HepG2 (cell line): ENCODE measurements around the gene ABCG5. TPM values are rescaled to one million over a fixed set of nuclear protein-coding genes. Genes with fewer than 3 reads are reported as not detected.

Experiments used
- ATAC-seq: fragments of 200-7000 bp; cut with Tn5 transposase; 3 replicates; pipeline ENCODE4 v1.9.1; 2020; ENCODE audit warnings: mild to moderate bottlenecking, moderate library complexity
- BruUV-seq: library from RNA; stranded (reverse); fragments of 400-500 nt; replicated peaks from 2 replicates; lab custom pipeline; 2021; lab: Mats Ljungman, UMichigan
- CTCF ChIA-PET: fragments of 300-600 bp; formaldehyde crosslinking; extraction: SDS; loops from one replicate; lab custom pipeline; 2021; ENCODE audit warnings: low total read pairs, inconsistent platforms, low intra/inter-chr PET ratio; lab: Yijun Ruan, JAX
- POLR2A ChIA-PET: fragments of 350-600 bp; sonication (Branson Sonifier 250); formaldehyde crosslinking; loops from one replicate; lab custom pipeline; 2020; ENCODE audit warnings: antibody characterized with exemption, inconsistent platforms; lab: Yijun Ruan, JAX
- DNase-seq: peaks from one replicate; pipeline ENCODE4 v3.0.0-alpha.2; 2015; ENCODE audit warnings: low spot score
- FAIRE-seq: peaks from 3 replicates; lab custom pipeline; 2011; peaks lifted over from hg19 to GRCh38; lab: Jason Lieb, UNC
- H2AFZ ChIP-seq: one replicate; pipeline ENCODE4 v1.6.1; 2011; ENCODE audit warnings: low read length, inconsistent platforms
- H3K27ac ChIP-seq: fragments of 300-600 bp; 3 replicates; pipeline ENCODE4 v1.8.0; 2011; ENCODE audit warnings: mixed run types, mild to moderate bottlenecking, mixed read lengths, low read length, inconsistent platforms; ENCODE audit not compliant: insufficient read depth; ENCODE audit errors: extremely low read length
- H3K27me3 ChIP-seq, 2 experiments: fragments of 200-600 bp in 1 of 2; 2 replicates in 1 of 2; 3 replicates in 1 of 2; pipeline versions ENCODE4 v1.6.0 to v1.8.0; 2011; ENCODE audit warnings: low read length in 2 of 2, mild to moderate bottlenecking in 2 of 2, moderate library complexity in 2 of 2, inconsistent platforms in 1 of 2; ENCODE audit not compliant: insufficient read depth in 2 of 2, control insufficient read depth in 1 of 2
- H3K36me3 ChIP-seq, 2 experiments: fragments of 200-600 bp in 1 of 2; replicated peaks in 1 of 2; 2 replicates in 1 of 2; 3 replicates in 1 of 2; pipeline versions ENCODE4 v1.5.1 to v1.8.0; 2011; ENCODE audit warnings: low read length in 2 of 2, inconsistent platforms in 1 of 2; ENCODE audit not compliant: insufficient read depth in 2 of 2, control insufficient read depth in 1 of 2
- H3K4me1 ChIP-seq: 2 replicates; pipeline ENCODE4 v1.5.1; 2012; ENCODE audit warnings: low read length, inconsistent platforms; ENCODE audit not compliant: insufficient read depth
- H3K4me2 ChIP-seq: 2 replicates; pipeline ENCODE4 v1.6.0; 2011; ENCODE audit warnings: low read depth, low read length, inconsistent platforms
- H3K4me3 ChIP-seq, 3 experiments: fragments of 200-600 bp in 1 of 3; sonication (generic), shearing (Covaris generic) in 1 of 3; replicated peaks in 1 of 3; 2 replicates each; pipeline ENCODE4 v1.5.1; 2011 to 2016; ENCODE audit warnings: low read length in 3 of 3, inconsistent platforms in 2 of 3, low read depth in 2 of 3, mild to moderate bottlenecking in 2 of 3, control low read depth in 1 of 3, mixed read lengths in 1 of 3; ENCODE audit not compliant: insufficient read depth in 1 of 3
- H3K79me2 ChIP-seq: one replicate; pipeline ENCODE4 v1.6.1; 2011; ENCODE audit warnings: low read length, inconsistent platforms; ENCODE audit not compliant: insufficient read depth
- H3K9ac ChIP-seq: 2 replicates; pipeline ENCODE4 v1.6.0; 2011; ENCODE audit warnings: mild to moderate bottlenecking, low read depth, low read length, inconsistent platforms; ENCODE audit not compliant: insufficient read depth
- H3K9me3 ChIP-seq: 2 replicates; pipeline ENCODE4 v1.5.1; 2012; ENCODE audit warnings: mild to moderate bottlenecking, low read length
- H4K20me1 ChIP-seq: 2 replicates; pipeline ENCODE4 v1.6.0; 2011; ENCODE audit warnings: inconsistent platforms, mild to moderate bottlenecking, low read length, moderate library complexity; ENCODE audit not compliant: insufficient read depth
- ARID4A ChIP-seq: sonication (generic); formaldehyde crosslinking; IDR thresholded peaks from 2 replicates; pipeline ENCODE4 v1.5.0; 2020; ENCODE audit warnings: mild to moderate bottlenecking, missing genetic modification reagents, borderline replicate concordance
- BRD4 ChIP-seq: sonication (generic); formaldehyde crosslinking; IDR thresholded peaks from 2 replicates; pipeline ENCODE4 v1.4.0; 2020; ENCODE audit warnings: missing genetic modification reagents
- PHF8 ChIP-seq: sonication (generic); formaldehyde crosslinking; IDR thresholded peaks from 2 replicates; pipeline ENCODE4 v1.5.0; 2020; ENCODE audit warnings: missing genetic modification reagents
- PRDM10 ChIP-seq: sonication (generic); formaldehyde crosslinking; IDR thresholded peaks from 2 replicates; pipeline ENCODE4 v1.4.0; 2020; ENCODE audit warnings: low read depth, missing genetic modification reagents
- RELA ChIP-seq: sonication (generic); formaldehyde crosslinking; IDR thresholded peaks from 2 replicates; pipeline ENCODE4 v1.4.0; 2020; ENCODE audit warnings: missing genetic modification reagents
- TARDBP ChIP-seq: sonication (generic); formaldehyde crosslinking; IDR thresholded peaks from 2 replicates; pipeline ENCODE4 v1.8.0; 2022; ENCODE audit warnings: mild to moderate bottlenecking, missing genetic modification reagents
- TRAFD1 ChIP-seq: sonication (generic); formaldehyde crosslinking; IDR thresholded peaks from 2 replicates; pipeline ENCODE4 v1.5.1; 2020; ENCODE audit warnings: missing genetic modification reagents, mild to moderate bottlenecking, borderline replicate concordance
- ZBTB10 ChIP-seq: sonication (generic); formaldehyde crosslinking; IDR thresholded peaks from 2 replicates; pipeline ENCODE4 v1.4.0; 2020; ENCODE audit warnings: missing genetic modification reagents, borderline replicate concordance
- ZFP36 ChIP-seq: fragments of 150-350 bp; IDR thresholded peaks from 2 replicates; pipeline ENCODE4 v1.6.1; 2018; ENCODE audit warnings: borderline replicate concordance, low read length, low read depth; ENCODE audit not compliant: partially characterized antibody
- ZNF256 ChIP-seq: sonication (generic); formaldehyde crosslinking; conservative IDR thresholded peaks from 2 replicates; pipeline ENCODE4 v1.4.0; 2020; ENCODE audit warnings: missing genetic modification reagents
- WGBS: methylation state at CpG from one replicate; pipeline ENCODE4 v1.1.6; 2017; ENCODE audit warnings: low lambda C conversion rate; 5-methylcytosine and 5-hydroxymethylcytosine counted together
- in situ Hi-C: cut with HindIII; loops from 2 replicates; pipeline ENCODE4 v1.10.0; 2017; ENCODE audit warnings: low pct_unique_long_range_greater_than_20kb; ENCODE audit not compliant: extremely low pct_ligation_motif_present
- intact Hi-C: fragments of 100-400 bp; cut with micrococcal nuclease; formaldehyde crosslinking; loops from one replicate; pipeline ENCODE4 v1.10.0; 2022; ENCODE audit not compliant: unreplicated experiment
- polyA plus RNA-seq, 8 experiments: library from polyadenylated mRNA; depleted of rRNA in 3 of 8; stranded (reverse) in 7 of 8; unstranded in 1 of 8; fragments of >200 nt; fragmentation: Illumina TruSeq in 4 of 8; extraction: Trizol in 4 of 8; gene quantifications; 2 replicates each; pipeline versions ENCODE4 v1.2.1 to v1.2.3, GENCODE V29; 2011 to 2016; ENCODE audit warnings: low read depth in 4 of 8, missing spikeins in 1 of 8, mixed read lengths in 1 of 8; ENCODE audit not compliant: insufficient read depth in 1 of 8
- total RNA-seq, 5 experiments: library from RNA; depleted of rRNA; stranded (reverse); fragments of >200 nt; fragmentation: Illumina TruSeq; extraction: Trizol; gene quantifications; 2 replicates each; pipeline ENCODE4 v1.2.3, GENCODE V29; 2016; ENCODE audit warnings: low read depth in 1 of 5

The ABCG5 gene
- total and polyA plus RNA-seq, 2 of the 13 experiments (the other 11 are each of a cell fraction or from before 2014, with no cell fraction given), result 15.1 to 39.0 TPM

- TF ChIP-seq BRD4 (no peak), ARID4A (CRISPR knock-in tag) (no peak), ZNF256 (CRISPR knock-in tag) (no peak)
These were observed 33.5 kb upstream of the ABCG5 start (continued) for GRCh38 chr2:43872151-43872550.

GRCh38 chr2:43855292-43855691 lies 16.7 kb upstream of the ABCG5 start:
- H3K79me2 ChIP-seq, result no peaks in the 10 kb centered on the region
- no peak overlapping the region for H3K27ac ChIP-seq
- peaks cover 8 to 9% of the 10 kb centered on the region in 2 experiments; a peak in 4 of 5 replicates for H3K36me3 ChIP-seq
- FAIRE-seq (no peak), ATAC-seq (no peak), DNase-seq (no peak)
- BruUV-seq, result no TSS peak
- intact Hi-C loops (no loop called here), in situ Hi-C loops (no loop called here)
- H3K4me2 ChIP-seq, result no peak overlapping the region
- H3K27me3 ChIP-seq, result no peaks in the 10 kb centered on the region
- H3K9me3 ChIP-seq, result no peaks in the 10 kb centered on the region
- no peak overlapping the region for H3K4me3 ChIP-seq
- H2AFZ ChIP-seq, result no peak overlapping the region
- WGBS, result 97% methylated on average over 2 of the region's 2 CpGs
- no peaks in the 10 kb centered on the region for H4K20me1 ChIP-seq
- H3K4me1 ChIP-seq, result no peaks in the 10 kb centered on the region
- H3K9ac ChIP-seq, result no peak overlapping the region
- POLR2A ChIA-PET, result no interaction called here
- CTCF ChIA-PET, result no interaction called here
- no peak for TF ChIP-seq ZBTB10
- no peak for TF ChIP-seq TRAFD1 (CRISPR knock-in tag)
- TF ChIP-seq ZFP36, result no peak
- no peak for TF ChIP-seq RELA (CRISPR knock-in tag)
- no peak for TF ChIP-seq TARDBP (CRISPR knock-in tag)
- no peak for TF ChIP-seq PRDM10
- TF ChIP-seq PHF8, result no peak
